ENCODE results near the gene POLG. TPM values are rescaled to one million over a fixed set of nuclear protein-coding genes. Genes with fewer than 3 reads are reported as not detected.

Gene POLG
- total RNA-seq, 2 experiments from 2014 or later: 80.2 to 93.7 TPM

GRCh38 chr15:89375093-89376005, 40.7 kb upstream of the POLG start:
- Histone ChIP-seq H2AFZ (ENCODE audit: low read length) (no peak overlapping the region), H3K79me2 (ENCODE audit: insufficient read depth, low read depth, low read length) (no peaks in the 10 kb centered on the region), H3K4me3 (ENCODE audit: low read depth, low read length, poor library complexity, severe bottlenecking) (no peak overlapping the region), H4K20me1 (ENCODE audit: insufficient read depth, low read length) (no peaks in the 10 kb centered on the region), H3K27ac (ENCODE audit: low read depth, low read length, poor library complexity, severe bottlenecking) (no peak overlapping the region), H3K9me3 (ENCODE audit: low read length) (no peaks in the 10 kb centered on the region), H3K36me3 (ENCODE audit: insufficient read depth, low read length) (no peaks in the 10 kb centered on the region), H3K4me2 (ENCODE audit: low read length) (no peak overlapping the region), H3K9me2 (ENCODE audit: insufficient read depth, low read length) (no peaks in the 10 kb centered on the region), H3K4me1 (ENCODE audit: insufficient read depth, low read length, poor library complexity, severe bottlenecking) (no peaks in the 10 kb centered on the region)
- intact Hi-C loops (cut with micrococcal nuclease; ENCODE audit: unreplicated experiment): no loop called here
- CTCF ChIA-PET (ENCODE audit: unreplicated experiment): interaction anchor here (0.5 to 0.6 kb wide), 2 partner anchors 17 to 28 kb away, joined by 4 to 10 read pairs; no protein-coding TSS in a partner anchor
- POLR2A ChIA-PET: interaction anchor here (0.6 kb wide), 2 partner anchors 16 to 30 kb away, joined by 3 to 4 read pairs; no protein-coding TSS in a partner anchor
- no peak for DNase-seq (ENCODE audit: low spot score)
- no TSS peak for BruUV-seq (replicated peaks)
- TF ChIP-seq CTCF (conservative IDR thresholded peaks at IDR 0.05; ENCODE audit: low read length) (no peak), EZH2phosphoT487 (IDR thresholded peaks at IDR 0.05; ENCODE audit: borderline replicate concordance, low read depth, low read length) (no peak)

GRCh38 chr15:89374086-89374981, 39.7 kb upstream of the POLG start:
- Histone ChIP-seq H3K9me2 (ENCODE audit: insufficient read depth, low read length) (no peaks in the 10 kb centered on the region), H3K36me3 (ENCODE audit: insufficient read depth, low read length) (no peaks in the 10 kb centered on the region), H3K9me3 (ENCODE audit: low read length) (no peaks in the 10 kb centered on the region), H3K79me2 (ENCODE audit: insufficient read depth, low read depth, low read length) (no peaks in the 10 kb centered on the region), H3K4me3 (ENCODE audit: low read depth, low read length, poor library complexity, severe bottlenecking) (no peak overlapping the region), H3K4me1 (ENCODE audit: insufficient read depth, low read length, poor library complexity, severe bottlenecking) (no peaks in the 10 kb centered on the region), H3K27ac (ENCODE audit: low read depth, low read length, poor library complexity, severe bottlenecking) (no peak overlapping the region), H3K4me2 (ENCODE audit: low read length) (no peak overlapping the region), H2AFZ (ENCODE audit: low read length) (no peak overlapping the region), H4K20me1 (ENCODE audit: insufficient read depth, low read length) (no peaks in the 10 kb centered on the region)
- TF ChIP-seq CTCF (conservative IDR thresholded peaks at IDR 0.05; ENCODE audit: low read length) (no peak), EZH2phosphoT487 (IDR thresholded peaks at IDR 0.05; ENCODE audit: borderline replicate concordance, low read depth, low read length) (no peak)
- intact Hi-C loops (cut with micrococcal nuclease; ENCODE audit: unreplicated experiment): no loop called here
- POLR2A ChIA-PET: no interaction called here
- DNase-seq (ENCODE audit: low spot score): no peak
- CTCF ChIA-PET (ENCODE audit: unreplicated experiment): no interaction called here
- no TSS peak for BruUV-seq (replicated peaks)

All from OCI-LY7 (cell line).